Measurements from ENCODE around the gene SMARCE1.

The SMARCE1 gene

GRCh38 chr17:40645291-40645690 is 2.3 kb downstream of the SMARCE1 start:
- no peak for DNase-seq

- no peak for DNase-seq
Measured at GRCh38 chr17:40637931-40638330, 9.7 kb downstream of the SMARCE1 start.

- no peak for DNase-seq
Measured at GRCh38 chr17:40633871-40634270, 13.7 kb downstream of the SMARCE1 start.

GRCh38 chr17:40632216-40632615 is 15.4 kb downstream of the SMARCE1 start:
- no peak for DNase-seq

GRCh38 chr17:40629842-40630241 is 17.8 kb downstream of the SMARCE1 start:
- DNase-seq: no peak

GRCh38 chr17:40625311-40625710 is 22.3 kb downstream of the SMARCE1 start:
- DNase-seq: no peak

- no peak for DNase-seq
Measured at GRCh38 chr17:40623419-40624210, 24.0 kb downstream of the SMARCE1 start.

GRCh38 chr17:40622509-40622928 is 25.1 kb downstream of the SMARCE1 start:
- DNase-seq: no peak

GRCh38 chr17:40621578-40621977 is 26.0 kb downstream of the SMARCE1 start:
- DNase-seq: no peak

GRCh38 chr17:40621019-40621418 is 26.6 kb downstream of the SMARCE1 start:
- no peak for DNase-seq

GRCh38 chr17:40618754-40619625 is 28.6 kb downstream of the SMARCE1 start:
- no peak for DNase-seq

GRCh38 chr17:40617678-40618240 is 29.9 kb downstream of the SMARCE1 start:
- DNase-seq: no peak

- no peak for DNase-seq
Measured at GRCh38 chr17:40616592-40616991, 31.0 kb downstream of the SMARCE1 start.

- DNase-seq: no peak
Measured at GRCh38 chr17:40615841-40616476, 31.7 kb downstream of the SMARCE1 start.

GRCh38 chr17:40615068-40615840 is 32.4 kb downstream of the SMARCE1 start:
- peak; percentile 8 for DNase-seq

- no peak for DNase-seq
Measured at GRCh38 chr17:40614431-40615067, 33.1 kb downstream of the SMARCE1 start.

- DNase-seq: no peak
Measured at GRCh38 chr17:40613467-40614154, 34.0 kb downstream of the SMARCE1 start.

GRCh38 chr17:40612599-40613244 is 34.9 kb downstream of the SMARCE1 start:
- DNase-seq: peak; percentile 60

- DNase-seq: no peak
Measured at GRCh38 chr17:40611840-40612474, 35.7 kb downstream of the SMARCE1 start.

- DNase-seq: peak; percentile 8
Measured at GRCh38 chr17:40610359-40610758, 37.3 kb downstream of the SMARCE1 start.
